ENCODE measurements around the gene PAX8.

DNA sequence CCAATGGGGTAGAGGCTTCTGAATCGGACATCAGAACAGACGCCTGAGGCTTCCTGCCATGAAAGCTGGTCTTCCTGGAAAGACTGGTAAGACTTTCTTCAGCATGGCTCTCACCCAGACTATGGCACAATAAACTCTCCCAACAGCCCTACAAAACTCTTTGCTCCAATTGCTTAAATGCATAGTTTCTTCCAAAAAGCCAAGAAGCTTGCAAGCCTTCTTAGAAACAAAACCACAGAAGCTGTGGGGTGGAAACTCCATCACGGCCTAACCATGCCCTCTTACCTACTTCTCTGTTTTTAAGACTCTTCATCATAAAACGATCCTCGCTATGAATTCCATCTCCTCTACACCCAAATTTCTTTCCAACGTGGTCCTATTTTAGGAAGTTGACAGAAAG is 48.2 kb downstream of the PAX8 start:
- TF ChIP-seq EZH2 (IDR thresholded peaks at IDR 0.05; ENCODE audit: low read depth, unreplicated experiment) = no peak
- TF ChIP-seq, protein P1, sequence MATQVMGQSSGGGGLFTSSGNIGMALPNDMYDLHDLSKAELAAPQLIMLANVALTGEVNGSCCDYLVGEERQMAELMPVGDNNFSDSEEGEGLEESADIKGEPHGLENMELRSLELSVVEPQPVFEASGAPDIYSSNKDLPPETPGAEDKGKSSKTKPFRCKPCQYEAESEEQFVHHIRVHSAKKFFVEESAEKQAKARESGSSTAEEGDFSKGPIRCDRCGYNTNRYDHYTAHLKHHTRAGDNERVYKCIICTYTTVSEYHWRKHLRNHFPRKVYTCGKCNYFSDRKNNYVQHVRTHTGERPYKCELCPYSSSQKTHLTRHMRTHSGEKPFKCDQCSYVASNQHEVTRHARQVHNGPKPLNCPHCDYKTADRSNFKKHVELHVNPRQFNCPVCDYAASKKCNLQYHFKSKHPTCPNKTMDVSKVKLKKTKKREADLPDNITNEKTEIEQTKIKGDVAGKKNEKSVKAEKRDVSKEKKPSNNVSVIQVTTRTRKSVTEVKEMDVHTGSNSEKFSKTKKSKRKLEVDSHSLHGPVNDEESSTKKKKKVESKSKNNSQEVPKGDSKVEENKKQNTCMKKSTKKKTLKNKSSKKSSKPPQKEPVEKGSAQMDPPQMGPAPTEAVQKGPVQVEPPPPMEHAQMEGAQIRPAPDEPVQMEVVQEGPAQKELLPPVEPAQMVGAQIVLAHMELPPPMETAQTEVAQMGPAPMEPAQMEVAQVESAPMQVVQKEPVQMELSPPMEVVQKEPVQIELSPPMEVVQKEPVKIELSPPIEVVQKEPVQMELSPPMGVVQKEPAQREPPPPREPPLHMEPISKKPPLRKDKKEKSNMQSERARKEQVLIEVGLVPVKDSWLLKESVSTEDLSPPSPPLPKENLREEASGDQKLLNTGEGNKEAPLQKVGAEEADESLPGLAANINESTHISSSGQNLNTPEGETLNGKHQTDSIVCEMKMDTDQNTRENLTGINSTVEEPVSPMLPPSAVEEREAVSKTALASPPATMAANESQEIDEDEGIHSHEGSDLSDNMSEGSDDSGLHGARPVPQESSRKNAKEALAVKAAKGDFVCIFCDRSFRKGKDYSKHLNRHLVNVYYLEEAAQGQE (IDR thresholded peaks at IDR 0.05; ENCODE audit: unreplicated experiment) = no peak
- TF ChIP-seq, protein P2, sequence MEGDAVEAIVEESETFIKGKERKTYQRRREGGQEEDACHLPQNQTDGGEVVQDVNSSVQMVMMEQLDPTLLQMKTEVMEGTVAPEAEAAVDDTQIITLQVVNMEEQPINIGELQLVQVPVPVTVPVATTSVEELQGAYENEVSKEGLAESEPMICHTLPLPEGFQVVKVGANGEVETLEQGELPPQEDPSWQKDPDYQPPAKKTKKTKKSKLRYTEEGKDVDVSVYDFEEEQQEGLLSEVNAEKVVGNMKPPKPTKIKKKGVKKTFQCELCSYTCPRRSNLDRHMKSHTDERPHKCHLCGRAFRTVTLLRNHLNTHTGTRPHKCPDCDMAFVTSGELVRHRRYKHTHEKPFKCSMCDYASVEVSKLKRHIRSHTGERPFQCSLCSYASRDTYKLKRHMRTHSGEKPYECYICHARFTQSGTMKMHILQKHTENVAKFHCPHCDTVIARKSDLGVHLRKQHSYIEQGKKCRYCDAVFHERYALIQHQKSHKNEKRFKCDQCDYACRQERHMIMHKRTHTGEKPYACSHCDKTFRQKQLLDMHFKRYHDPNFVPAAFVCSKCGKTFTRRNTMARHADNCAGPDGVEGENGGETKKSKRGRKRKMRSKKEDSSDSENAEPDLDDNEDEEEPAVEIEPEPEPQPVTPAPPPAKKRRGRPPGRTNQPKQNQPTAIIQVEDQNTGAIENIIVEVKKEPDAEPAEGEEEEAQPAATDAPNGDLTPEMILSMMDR (conservative IDR thresholded peaks at IDR 0.05; ENCODE audit: low read depth in 2 of 2) = no peak
- TF ChIP-seq, protein P3, sequence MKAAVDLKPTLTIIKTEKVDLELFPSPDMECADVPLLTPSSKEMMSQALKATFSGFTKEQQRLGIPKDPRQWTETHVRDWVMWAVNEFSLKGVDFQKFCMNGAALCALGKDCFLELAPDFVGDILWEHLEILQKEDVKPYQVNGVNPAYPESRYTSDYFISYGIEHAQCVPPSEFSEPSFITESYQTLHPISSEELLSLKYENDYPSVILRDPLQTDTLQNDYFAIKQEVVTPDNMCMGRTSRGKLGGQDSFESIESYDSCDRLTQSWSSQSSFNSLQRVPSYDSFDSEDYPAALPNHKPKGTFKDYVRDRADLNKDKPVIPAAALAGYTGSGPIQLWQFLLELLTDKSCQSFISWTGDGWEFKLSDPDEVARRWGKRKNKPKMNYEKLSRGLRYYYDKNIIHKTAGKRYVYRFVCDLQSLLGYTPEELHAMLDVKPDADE (IDR thresholded peaks at IDR 0.05) = no peak
- no peak for TF ChIP-seq ZNF114 (CRISPR knock-in tag; IDR thresholded peaks at IDR 0.05)
- no peak for TF ChIP-seq POLR2AphosphoS5 (IDR thresholded peaks at IDR 0.05; ENCODE audit: low read depth)
- no peak for TF ChIP-seq EZH2phosphoT487 (IDR thresholded peaks at IDR 0.05; ENCODE audit: unreplicated experiment)
- no peak for TF ChIP-seq CREB1 (CRISPR knock-in tag; IDR thresholded peaks at IDR 0.05; ENCODE audit: low read depth)
- no peak for TF ChIP-seq STAT1 (IDR thresholded peaks at IDR 0.05; ENCODE audit: unreplicated experiment)
- TF ChIP-seq JUNB (IDR thresholded peaks at IDR 0.05; ENCODE audit: unreplicated experiment) = no peak
- TF ChIP-seq ZNF331 (CRISPR knock-in tag; IDR thresholded peaks at IDR 0.05; ENCODE audit: low read depth) = no peak
- no peak for TF ChIP-seq NANOG (IDR thresholded peaks at IDR 0.05; ENCODE audit: borderline replicate concordance)

All from GM23338 (cell line).